Activated gamma-delta T cell treated with anti-CD3 and anti-CD28 coated beads, Interleukin-2, amount 50 U/mL, for 16 hours (primary cell): ENCODE measurements around the gene FGFR2.
"Not testable (repeated sequence)": the region's sequence is repeated elsewhere in the genome, so short reads cannot be mapped to it uniquely, and the experiment has no call there.

Experiments used
- DNase-seq: peaks from one replicate; pipeline ENCODE4 v3.0.0-alpha.2; 2020; ENCODE audit warnings: low read depth

Gene FGFR2

DNA sequence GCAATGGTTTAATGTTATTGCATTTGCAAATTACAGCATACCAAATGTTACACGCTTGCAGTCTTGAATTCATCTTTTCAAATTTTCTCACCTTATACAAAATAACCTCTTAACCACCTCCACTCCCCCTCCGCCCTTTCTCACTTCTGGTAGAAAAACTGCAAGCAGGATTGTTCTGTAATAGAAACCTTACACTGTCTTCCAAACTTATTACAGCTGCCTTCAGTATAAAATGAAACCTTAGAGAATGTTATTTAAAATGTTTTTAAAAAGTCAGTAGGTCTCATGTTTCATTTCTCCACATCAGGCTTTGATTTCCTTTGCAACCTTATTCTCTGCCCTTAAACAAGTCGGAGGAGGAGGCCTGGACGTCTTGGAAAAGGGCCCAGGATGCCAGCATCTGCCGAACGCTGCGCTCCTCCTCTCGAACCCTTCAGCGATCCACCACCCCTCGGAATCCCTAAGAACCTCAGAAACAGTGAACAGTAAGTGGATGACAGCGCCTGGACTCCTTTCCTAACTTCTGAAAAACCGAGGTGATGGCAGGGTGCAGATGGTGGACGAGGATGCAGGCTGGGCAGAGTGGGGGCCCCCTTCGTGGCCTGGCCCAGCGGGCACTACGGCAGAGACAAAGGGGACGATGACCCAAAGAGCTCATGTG lies 74.0 kb downstream of the FGFR2 start:
- no peak for DNase-seq

DNA sequence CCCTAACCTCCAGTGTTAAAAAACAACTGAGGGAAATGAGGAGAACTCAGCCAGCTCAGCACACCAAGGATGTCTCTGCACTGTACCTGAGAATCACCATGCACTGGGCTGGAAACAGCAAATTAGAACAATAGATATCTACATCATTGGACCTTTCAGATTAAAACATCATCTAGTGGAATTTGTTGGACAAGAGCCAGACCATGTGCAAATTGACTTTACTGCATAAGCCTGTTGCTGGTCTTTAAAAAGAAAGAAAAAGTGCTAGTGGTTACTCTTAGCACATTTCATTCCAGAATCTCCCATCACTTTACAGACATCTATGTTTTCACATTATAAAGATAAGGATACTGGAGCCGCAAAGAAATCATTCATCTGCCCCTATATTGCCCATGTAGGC lies 75.4 kb downstream of the FGFR2 start:
- DNase-seq: no peak

DNA sequence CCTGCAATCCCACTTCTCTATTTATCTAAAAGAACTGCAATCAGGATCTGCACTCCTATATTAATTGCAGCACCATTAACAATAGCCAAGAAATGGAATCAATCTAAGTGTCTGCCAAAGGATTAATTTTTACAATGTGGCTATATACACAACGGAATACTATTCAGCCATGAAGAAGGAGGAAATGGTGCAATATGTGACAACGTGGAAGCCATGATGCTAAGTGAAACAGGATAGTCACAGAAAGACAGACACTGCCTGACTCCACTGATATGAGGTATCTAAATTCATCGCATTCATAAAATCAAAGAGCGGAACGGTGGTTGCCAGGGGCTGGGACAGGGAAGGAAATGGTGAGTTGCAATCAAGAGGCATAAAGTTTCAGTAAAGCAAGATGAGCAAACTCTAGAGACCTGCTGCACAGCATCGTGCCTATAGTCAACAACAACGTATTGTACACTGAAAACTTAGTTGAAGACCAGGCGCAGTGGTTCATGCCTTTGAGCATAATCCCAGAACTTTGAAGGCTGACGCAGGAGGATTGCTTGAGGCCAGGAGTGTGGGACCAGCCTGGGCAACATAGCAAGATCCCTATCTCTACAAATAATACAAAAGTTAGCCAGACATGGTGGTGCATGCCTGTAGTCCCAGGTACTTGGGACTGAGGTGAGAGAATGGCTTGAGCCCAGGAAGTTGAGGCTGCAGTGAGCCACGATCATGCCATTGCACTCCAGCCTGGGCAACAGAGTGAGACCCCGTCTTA lies 76.3 kb downstream of the FGFR2 start:
- DNase-seq: no peak

DNA sequence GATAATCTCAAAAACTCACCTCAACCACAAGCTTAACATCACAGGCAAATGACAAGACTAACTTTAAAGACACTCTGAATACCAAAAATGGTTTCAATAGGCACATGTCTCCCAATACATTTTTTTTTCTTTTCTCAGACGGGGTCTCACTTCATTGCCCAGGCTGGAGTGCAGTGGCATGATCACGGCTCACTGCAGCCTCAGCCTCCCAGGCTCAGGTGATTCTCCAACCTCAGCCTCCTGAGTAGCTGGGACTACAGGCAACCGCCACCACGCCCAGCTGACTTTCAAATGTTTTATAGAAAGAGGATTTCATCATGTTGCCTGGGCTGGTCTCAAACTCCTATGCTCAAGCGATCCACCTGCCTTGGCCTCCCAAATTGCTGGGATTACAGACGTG lies 77.7 kb downstream of the FGFR2 start:
- not testable (repeated sequence) for DNase-seq

DNA sequence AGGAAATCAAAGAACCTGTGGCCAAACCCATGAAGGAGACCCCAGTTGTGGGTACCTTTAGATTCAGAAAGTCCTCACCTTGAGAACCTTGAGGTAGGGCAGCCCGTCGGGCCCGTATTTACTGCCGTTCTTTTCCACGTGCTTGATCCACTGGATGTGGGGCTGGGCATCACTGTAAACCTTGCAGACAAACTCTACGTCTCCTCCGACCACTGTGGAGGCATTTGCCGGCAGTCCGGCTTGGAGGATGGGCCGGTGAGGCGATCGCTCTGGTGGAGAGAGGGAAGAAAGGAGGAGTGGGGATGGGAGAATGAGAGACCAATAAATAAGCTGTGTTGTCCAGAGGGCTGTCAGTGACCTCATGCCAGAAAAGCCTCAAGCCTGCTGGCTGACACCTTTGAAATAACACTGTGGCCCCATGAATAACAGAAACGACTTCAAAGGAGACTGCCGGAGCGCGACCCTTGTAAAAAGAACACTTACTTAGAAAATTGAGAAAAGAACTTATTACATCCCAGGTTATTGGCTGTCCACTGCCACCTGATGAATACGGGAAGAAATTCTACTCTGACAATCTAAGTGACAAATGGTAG lies 78.2 kb downstream of the FGFR2 start:
- no peak for DNase-seq

DNA sequence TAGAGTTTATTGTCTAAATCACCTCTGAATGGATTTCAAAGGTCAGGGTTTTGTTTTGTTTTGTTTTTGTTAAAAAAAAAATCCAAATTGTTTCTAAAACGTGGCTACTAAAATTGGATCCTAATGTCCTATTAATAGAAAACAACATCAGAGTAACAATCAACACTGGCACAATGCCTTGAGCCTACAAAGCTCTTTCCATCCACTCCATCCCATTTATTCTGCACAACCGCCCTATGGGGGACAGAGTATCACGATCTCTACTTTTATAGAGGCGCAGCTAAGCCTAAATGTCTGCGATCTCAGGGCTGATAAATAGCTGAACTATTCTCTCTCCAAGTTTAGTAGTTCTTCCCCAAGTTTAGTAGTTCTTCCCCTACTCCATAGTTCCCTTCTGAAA lies 78.8 kb downstream of the FGFR2 start:
- DNase-seq: no peak

DNA sequence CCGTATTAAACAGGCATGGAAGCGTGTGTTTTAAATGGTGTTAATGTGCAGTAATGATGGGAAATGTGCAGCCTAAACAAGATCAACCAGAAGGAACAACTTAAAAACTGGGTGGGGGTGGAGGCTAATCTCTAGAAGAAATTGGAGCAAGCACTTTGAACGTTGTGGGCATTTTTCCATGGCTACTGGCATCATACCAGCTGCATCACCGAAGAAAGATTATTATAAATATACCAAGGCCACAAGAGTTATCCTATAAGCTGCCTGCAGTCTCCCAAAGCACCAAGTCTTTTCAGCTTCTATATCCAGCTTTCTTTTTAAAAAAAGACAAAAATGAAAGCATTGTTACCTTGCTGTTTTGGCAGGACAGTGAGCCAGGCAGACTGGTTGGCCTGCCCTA lies 79.9 kb downstream of the FGFR2 start:
- no peak for DNase-seq

DNA sequence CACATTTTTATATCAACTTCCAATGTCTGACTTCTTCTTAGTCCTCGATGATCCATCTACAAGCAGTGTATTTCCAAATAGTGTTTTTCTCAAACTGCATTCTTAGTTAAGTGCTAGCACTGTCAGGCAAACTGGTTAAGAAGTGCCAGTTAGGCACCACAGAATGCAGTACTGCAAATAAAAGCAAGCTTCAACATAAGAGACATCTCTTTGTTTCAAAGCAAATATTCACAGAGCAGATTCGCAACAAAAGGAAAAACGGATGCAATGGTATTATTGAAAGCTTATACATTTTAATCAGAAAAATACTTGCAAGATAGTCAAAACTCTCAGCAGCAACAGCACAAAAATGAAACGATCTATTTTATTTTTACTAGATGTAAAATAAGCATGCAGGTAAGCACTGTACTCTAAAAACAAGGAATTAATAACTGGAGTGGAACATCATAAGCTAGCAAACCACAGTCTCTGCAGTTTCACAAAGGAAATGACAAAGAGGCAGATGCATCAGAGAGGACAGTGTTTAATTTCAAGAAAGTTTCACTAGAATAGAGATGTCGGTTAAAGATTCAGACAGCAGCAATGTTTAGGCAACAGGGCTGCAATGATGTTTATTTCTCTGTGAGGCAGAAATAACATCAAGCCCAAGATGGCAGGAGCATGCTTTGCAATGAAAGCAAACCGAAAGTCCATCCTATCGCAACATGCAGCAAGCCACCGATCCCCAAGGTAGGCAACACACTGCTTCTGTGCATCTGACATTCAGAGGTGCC lies 82.0 kb downstream of the FGFR2 start:
- no peak for DNase-seq

DNA sequence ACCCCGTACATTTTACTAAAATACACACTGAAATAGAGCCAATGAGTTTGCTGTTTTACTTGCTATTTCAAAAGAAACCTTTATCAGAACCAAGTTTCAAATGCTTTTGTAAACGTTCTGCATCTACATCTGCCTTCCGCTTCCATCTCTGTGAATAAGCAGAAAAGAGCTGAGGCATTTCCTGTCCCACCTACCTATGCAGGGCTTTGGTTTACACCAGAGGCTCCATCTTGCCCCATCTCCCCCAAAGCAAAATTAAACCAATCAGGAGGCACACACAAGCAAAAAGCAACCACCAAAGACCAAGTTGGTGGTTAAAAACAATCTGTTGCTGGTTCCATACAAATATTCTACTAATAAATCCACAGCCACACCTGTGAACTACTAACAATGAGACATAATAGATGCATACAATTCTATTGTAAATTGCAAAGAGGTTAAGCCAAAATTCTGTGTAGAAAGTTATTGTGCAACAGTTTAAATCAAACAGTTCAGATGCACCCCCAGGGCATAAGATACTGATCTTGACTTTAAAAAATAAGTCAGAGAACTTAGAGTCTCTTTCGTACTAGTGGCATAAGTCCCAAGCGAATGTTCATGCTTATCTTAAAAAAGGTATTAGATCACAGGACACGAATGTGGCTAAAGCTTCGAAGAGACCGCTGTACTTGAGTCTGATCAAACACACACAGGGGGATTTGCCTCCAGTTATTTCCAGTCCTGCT lies 83.9 kb downstream of the FGFR2 start:
- DNase-seq: no peak

DNA sequence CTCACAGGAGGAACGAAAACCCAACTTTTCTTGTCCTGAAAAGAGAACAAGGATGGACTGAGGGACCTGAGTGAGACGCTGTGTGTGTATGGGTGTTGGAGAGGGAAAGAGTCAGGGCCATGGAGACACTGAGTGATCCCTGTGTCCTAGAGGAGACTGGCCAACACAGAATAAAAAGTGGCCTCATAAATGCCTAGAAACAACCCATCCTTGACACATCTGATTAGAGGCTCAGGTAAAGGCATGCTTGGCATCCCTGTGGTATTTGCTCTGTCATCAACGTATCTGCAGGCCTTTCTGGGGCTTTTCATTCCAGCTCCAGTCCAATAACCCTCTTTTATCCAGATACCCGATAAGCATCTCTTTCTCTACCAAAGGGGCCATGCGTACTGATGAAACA lies 86.3 kb downstream of the FGFR2 start:
- DNase-seq: no peak

DNA sequence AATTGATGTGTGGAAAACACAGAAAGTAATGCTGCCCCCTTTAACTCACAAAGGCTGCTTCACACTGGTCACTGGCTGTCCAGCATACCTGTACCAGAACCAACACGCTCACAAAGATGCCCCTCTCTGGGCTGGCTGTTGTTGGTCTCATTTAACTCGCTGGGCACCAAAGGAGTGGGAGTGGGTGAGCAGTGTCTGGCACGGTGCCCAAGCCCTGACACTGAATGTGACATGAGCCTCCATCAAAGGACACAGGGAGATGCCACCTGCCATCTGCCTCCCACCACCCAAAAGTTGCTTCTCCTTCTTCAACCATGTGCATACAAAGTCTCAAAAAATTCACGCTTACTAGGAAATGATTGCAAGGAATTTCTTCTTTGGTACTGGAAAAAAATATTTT lies 86.8 kb downstream of the FGFR2 start:
- no peak for DNase-seq

DNA sequence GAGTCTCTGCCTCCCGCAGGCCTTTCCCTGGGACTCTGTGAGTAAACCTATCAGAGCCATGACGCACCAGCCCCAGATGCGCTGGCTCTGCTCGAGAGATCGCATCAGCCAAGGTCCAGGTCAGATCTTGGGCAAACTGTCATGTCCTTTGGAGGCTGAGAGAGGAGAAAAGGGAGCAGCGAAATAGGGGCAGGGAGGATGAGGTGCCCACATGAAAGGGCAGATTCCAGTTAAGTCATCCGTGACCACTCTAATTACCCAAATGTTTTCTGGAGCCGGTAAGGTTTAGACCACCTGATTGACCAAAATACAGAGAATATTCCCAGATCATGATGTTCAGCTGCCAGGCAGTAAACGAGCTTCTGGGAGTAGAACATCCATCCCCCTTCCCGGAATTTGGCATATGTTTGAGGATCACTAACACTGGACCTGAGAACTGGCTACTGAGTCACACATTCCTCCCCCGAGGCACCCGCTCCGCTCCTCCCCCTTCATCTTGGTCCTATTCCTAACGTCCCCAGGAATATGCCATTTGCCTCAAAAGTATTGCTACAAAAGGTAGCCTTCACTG lies 88.0 kb downstream of the FGFR2 start:
- no peak for DNase-seq

DNA sequence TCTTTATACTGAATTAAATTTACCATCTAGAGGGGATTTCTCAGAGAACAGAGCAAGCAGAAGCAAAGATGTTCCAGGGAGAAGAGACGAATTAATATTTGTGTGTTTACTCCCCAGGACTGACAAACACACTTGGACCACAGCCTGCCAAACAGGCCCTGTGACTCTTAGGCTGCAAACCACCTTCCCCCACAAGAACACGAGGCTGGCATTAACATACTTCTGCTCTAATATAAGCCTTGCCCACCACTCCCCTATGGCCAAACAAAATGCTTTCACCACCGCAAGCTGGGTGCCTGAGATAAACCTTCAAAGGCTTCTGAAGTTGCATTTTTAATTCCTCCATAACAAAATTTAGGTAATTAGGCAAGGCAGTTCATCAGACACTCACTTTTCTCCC lies 88.4 kb downstream of the FGFR2 start:
- no peak for DNase-seq

DNA sequence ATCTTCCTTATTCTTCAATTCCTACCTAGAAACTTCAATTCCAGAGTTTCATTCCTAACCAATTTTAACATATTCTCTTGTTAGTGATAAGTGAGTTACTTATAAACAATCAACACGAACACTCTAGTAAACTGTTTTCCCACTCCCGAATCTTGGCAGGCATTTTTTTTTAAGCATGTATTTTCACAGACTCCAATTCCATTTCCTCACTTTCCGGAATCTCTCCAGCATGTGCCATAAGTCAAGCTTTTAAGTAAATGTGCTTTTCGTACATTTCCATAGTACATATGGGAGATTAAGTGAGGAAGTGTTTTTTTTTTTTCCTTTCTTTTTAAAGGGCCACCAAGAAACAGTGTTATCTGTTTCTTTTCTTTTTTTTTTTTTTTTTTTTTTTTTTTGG lies 89.1 kb downstream of the FGFR2 start:
- DNase-seq: no peak

DNA sequence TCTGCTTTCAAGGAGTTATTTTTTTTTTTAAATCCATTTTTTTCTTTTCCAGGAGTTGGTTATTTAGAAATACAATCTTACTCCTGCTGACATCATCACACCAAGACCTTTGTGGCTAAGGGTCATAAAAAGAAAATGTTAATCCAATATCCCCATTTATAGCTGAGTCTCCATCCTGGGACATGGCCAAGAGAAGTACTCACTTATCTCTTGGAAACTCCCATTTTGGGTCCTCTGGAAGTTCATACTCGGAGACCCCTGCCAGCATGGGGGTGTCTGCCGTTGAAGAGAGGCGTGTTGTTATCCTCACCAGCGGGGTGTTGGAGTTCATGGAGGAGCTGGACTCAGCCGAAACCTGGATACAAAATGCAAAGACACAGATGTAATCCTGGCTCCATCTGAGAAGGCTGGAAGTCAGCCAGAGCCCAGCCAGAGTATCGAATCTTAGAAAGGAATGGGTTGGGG lies 94.6 kb downstream of the FGFR2 start:
- DNase-seq: no peak

DNA sequence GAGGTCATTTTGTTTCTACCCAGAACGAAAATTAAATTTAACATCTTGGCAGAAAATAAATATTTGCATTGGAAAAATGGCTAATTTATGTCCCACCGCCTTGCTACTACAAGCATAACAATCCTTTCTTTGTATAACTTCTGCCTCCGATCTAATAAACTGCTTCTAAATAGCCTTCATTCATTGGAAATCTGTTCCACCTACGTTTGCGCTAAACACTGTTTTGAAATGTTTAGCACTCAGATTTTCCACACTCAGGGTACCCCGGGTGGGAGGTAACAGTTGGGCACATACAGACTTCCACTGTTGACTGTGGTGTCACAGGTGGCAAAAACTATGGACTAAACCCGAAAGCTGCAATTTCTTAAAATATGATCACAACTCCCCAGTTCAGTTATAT lies 96.4 kb downstream of the FGFR2 start:
- DNase-seq: no peak

DNA sequence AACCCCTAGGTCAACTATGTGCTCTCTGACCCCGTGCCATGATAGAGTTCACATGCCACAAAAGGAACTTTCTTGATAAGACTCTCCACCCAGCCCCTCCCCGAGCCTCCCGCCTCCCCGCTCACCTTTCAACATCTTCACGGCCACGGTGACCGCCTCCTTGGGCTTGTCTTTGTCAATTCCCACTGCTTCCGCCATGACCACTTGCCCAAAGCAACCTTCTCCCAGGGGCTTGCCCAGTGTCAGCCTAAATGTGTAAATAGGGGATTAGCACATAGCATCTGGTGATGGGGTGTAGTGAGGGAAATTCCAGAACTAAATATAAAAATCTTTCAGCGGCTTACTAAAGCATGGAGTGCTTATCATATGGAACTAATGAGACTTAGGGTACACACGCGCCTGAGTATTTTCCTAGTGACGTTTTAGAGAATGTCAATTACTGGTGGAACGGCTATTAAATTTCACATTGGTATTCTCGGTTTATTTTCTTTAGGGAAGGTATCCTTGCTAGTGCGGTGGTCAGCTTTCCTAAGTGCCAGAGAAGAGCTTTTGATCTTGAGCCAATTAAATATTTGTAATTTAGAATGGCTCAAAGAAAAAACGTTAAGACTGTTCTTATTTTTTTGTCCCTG lies 97.4 kb downstream of the FGFR2 start:
- DNase-seq: no peak

DNA sequence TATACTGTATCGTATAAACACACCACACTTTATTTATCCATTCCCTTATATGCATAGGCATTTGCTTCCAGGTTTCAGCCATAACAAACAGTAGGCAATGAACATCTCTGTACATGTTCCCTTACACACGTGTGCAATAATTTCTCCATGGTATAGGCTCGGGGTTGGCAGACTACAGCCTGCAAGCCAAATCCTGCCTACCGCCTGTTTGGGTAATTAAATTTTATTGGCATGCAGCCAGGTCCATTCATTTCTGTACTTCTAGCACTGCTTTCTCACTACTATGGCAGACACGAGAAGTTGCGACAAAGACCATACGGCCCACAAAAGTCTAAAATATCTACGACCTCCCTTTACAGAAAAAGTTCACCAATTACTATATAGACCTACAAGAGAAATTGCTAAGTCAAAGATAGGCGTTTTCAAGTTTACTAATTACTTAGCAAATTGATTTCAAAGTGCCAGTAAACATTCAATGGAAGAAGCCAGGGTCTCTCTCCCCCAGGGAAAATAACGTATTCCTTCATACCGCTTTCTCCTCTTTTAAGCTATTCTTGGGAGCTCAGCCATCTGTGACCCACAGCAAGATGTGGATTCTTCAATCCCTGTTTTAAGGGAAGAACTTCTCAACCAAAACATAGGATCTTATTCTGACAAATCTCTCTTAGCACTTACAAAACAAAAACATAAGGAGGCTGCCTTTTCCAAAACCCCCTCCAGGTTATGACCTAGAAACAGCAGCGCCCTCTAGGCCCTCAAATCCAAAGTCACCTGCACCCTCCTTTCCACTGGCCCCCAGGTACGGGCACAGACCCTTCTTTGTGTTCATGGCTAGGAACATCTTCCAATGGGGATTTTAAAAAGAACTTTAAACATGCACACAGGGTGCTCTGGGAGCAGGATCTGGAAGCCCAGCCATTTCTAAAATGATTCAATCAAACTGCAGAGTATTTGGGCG lies 100.5 kb downstream of the FGFR2 start:
- no peak for DNase-seq

DNA sequence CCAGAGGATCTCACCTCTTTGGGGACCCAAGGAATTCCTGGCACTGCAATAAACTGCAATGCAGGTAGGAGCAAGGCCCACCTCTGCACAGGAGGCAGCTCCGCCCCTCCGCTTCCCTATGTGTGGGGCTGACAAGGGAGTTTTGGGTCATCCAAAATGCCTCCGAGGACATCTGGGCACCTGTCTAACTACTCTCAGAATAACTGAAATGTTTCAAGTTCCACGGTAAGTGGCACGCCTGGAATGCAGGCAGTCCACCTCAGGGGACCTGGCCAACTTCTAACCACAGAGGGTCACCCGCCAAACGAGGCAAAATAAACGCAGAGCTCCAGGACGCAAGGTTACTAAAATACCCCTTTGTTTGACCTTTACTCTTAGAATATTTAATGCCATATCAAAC lies 102.5 kb downstream of the FGFR2 start:
- no peak for DNase-seq

DNA sequence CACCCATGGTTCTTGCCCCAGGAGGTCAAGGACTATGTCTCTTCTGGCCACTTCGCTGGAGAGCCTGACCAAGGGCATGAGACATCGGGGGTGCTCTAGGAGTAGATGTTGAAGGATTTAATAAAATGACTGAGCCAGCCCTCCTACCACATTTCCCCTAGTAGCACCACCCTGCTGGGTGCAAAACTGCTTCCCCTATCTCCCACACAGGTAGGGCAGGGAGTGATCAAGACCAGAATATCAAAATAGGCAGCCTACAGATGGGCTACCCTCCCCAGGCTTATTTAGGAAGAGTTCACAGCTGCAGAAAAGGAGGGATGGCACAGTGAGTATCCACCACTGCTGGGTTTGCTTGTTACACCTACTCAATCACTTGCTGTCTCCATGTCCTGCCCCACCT lies 103.9 kb downstream of the FGFR2 start:
- DNase-seq: no peak
